Neural cell (in vitro differentiated cells): ENCODE measurements around the gene IGLON5.

Experiments used
- EZH2 ChIP-seq: fragments of 200-600, 300-800 bp; shearing (Covaris generic), sonication (generic); IDR thresholded peaks from 2 replicates; pipeline ENCODE4 v1.6.1; 2014; ENCODE audit warnings: antibody characterized with exemption, low read length, borderline replicate concordance, mild to moderate bottlenecking; ENCODE audit not compliant: insufficient read depth, poor library complexity, severe bottlenecking
- REST ChIP-seq: IDR thresholded peaks from 2 replicates; pipeline ENCODE4 v1.6.1; 2012; ENCODE audit warnings: borderline replicate concordance
- TF ChIP-seq, protein P1 (sequence below): fragments of 450-650 bp; IDR thresholded peaks from 2 replicates; pipeline ENCODE4 v1.5.1; 2014; ENCODE audit warnings: antibody characterized with exemption, mild to moderate bottlenecking, moderate library complexity; ENCODE audit not compliant: poor library complexity, severe bottlenecking

DNA sequence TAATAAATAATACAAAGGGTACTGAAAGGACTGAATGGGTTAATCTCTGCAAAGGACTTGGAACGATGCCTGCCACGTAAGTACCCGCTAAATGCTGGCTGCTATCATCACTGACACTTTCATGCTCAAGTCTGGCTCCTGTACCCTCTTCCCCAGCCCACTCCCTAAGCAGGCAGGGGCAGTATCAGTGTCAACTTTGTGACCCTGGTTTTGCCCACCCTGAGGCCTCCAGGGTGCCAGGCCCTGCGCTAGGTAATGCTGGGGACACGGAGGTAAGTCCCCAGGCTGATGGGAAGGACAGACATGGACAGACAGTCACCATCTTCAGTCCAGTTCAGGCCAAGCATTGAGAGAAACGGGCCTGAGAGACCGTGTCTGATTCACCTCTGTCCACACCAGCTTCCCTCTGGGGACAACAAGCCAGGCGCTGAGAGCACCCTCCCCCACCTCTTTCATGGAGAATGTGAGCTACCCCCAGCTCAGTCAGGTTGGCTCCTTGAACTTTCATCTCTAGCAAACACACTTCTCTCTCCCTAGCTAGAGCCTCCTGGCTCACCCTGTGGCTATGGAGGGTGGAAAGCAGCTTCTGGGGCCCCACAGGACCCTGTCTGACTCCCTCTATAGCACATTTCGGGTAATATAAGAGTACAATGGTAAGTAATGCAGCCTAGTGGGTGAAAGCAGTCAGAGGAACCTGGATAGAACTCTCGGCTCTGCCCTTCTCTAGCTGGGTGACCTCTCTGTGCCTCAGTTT, 53.9 kb downstream of the IGLON5 start:
- TF ChIP-seq, protein P1, sequence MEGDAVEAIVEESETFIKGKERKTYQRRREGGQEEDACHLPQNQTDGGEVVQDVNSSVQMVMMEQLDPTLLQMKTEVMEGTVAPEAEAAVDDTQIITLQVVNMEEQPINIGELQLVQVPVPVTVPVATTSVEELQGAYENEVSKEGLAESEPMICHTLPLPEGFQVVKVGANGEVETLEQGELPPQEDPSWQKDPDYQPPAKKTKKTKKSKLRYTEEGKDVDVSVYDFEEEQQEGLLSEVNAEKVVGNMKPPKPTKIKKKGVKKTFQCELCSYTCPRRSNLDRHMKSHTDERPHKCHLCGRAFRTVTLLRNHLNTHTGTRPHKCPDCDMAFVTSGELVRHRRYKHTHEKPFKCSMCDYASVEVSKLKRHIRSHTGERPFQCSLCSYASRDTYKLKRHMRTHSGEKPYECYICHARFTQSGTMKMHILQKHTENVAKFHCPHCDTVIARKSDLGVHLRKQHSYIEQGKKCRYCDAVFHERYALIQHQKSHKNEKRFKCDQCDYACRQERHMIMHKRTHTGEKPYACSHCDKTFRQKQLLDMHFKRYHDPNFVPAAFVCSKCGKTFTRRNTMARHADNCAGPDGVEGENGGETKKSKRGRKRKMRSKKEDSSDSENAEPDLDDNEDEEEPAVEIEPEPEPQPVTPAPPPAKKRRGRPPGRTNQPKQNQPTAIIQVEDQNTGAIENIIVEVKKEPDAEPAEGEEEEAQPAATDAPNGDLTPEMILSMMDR: peak; percentile 18
- TF ChIP-seq EZH2: no peak
- no peak for TF ChIP-seq REST
